DND-41 (cell line): ENCODE data around the gene TMEM250.
"Not testable (repeated sequence)": the region's sequence is repeated elsewhere in the genome, so short reads cannot be mapped to it uniquely, and the experiment has no call there.

Experiments
- ATAC-seq: fragments of 200-7000 bp; cut with Tn5 transposase; 3 replicates; pipeline ENCODE4 v1.9.1; 2021; ENCODE audit warnings: low read depth; ENCODE audit not compliant: insufficient read depth
- DNase-seq: peaks from one replicate; pipeline ENCODE4 v3.0.0-alpha.2; 2020
- H2AFZ ChIP-seq: 2 replicates; pipeline ENCODE4 v1.6.0; 2012; ENCODE audit warnings: low read depth, low read length
- H3K27ac ChIP-seq: 2 replicates; pipeline ENCODE4 v1.5.1; 2012; ENCODE audit warnings: low read length, inconsistent platforms
- H3K27me3 ChIP-seq: fragments of 200-600 bp; sonication (generic); 2 replicates; pipeline ENCODE4 v1.6.0; 2012; ENCODE audit warnings: low read length, mild to moderate bottlenecking, inconsistent platforms; ENCODE audit not compliant: insufficient read depth, poor library complexity
- H3K36me3 ChIP-seq: 2 replicates; pipeline ENCODE4 v1.5.1; 2012; ENCODE audit warnings: low read length, inconsistent platforms; ENCODE audit not compliant: insufficient read depth
- H3K4me1 ChIP-seq: 2 replicates; pipeline ENCODE4 v1.5.1; 2012; ENCODE audit warnings: mild to moderate bottlenecking, low read length; ENCODE audit not compliant: insufficient read depth
- H3K4me2 ChIP-seq: 2 replicates; pipeline ENCODE4 v1.6.0; 2012; ENCODE audit warnings: mild to moderate bottlenecking, moderate library complexity, low read length, inconsistent platforms; ENCODE audit not compliant: insufficient read depth
- H3K4me3 ChIP-seq, 2 experiments: fragments of 200-600 bp in 1 of 2; shearing (Covaris generic) in 1 of 2; 2 replicates each; pipeline ENCODE4 v1.5.1; 2012 to 2016; ENCODE audit warnings: inconsistent platforms in 2 of 2, low read length in 2 of 2, mild to moderate bottlenecking in 2 of 2, low read depth in 1 of 2, moderate library complexity in 1 of 2
- H3K79me2 ChIP-seq: 2 replicates; pipeline ENCODE4 v1.6.0; 2012; ENCODE audit warnings: low read length, inconsistent platforms; ENCODE audit not compliant: insufficient read depth
- H3K9ac ChIP-seq: 2 replicates; pipeline ENCODE4 v1.6.0; 2012; ENCODE audit warnings: low read depth, mild to moderate bottlenecking, inconsistent platforms, low read length, moderate library complexity
- H3K9me3 ChIP-seq: 2 replicates; pipeline ENCODE4 v1.5.1; 2012; ENCODE audit warnings: low read length, moderate library complexity, mild to moderate bottlenecking, inconsistent platforms; ENCODE audit not compliant: insufficient read depth, severe bottlenecking
- H4K20me1 ChIP-seq: 2 replicates; pipeline ENCODE4 v1.6.0; 2012; ENCODE audit warnings: low read length; ENCODE audit not compliant: insufficient read depth
- EZH2 ChIP-seq: IDR thresholded peaks from 3 replicates; pipeline ENCODE4 v1.6.1; 2012; ENCODE audit warnings: borderline replicate concordance, low read depth, mild to moderate bottlenecking, moderate library complexity, low read length, inconsistent platforms; ENCODE audit not compliant: severe bottlenecking
- TF ChIP-seq, protein P1 (sequence below): IDR thresholded peaks from 2 replicates; pipeline ENCODE4 v1.5.1; 2012; ENCODE audit warnings: borderline replicate concordance, low read length, moderate library complexity, mild to moderate bottlenecking; ENCODE audit not compliant: poor library complexity, severe bottlenecking; ENCODE audit errors: extremely low read depth

Gene TMEM250

DNA sequence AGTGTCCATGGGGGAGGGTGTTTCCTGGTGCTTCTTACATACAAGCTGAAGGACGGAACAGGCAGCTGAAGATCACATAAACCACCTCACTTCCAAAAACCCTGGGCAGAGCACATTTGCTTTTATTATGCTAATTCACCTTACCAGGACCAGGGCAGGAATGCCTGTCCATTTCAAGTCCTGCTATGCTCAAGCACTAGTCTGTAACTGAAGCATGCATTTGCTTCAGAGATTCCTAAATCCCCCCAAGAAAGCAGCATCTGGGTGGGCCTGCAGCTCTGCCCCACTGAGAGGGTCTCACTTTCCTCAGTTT is 14.2 kb downstream of the TMEM250 start:
- no peak for DNase-seq
- H3K4me2 ChIP-seq = no peak overlapping the region
- no peaks in the 10 kb centered on the region; the same call in 1 of the 2 replicates for H4K20me1 ChIP-seq
- H3K79me2 ChIP-seq = no peaks in the 10 kb centered on the region
- no peak for TF ChIP-seq EZH2
- TF ChIP-seq, protein P1, sequence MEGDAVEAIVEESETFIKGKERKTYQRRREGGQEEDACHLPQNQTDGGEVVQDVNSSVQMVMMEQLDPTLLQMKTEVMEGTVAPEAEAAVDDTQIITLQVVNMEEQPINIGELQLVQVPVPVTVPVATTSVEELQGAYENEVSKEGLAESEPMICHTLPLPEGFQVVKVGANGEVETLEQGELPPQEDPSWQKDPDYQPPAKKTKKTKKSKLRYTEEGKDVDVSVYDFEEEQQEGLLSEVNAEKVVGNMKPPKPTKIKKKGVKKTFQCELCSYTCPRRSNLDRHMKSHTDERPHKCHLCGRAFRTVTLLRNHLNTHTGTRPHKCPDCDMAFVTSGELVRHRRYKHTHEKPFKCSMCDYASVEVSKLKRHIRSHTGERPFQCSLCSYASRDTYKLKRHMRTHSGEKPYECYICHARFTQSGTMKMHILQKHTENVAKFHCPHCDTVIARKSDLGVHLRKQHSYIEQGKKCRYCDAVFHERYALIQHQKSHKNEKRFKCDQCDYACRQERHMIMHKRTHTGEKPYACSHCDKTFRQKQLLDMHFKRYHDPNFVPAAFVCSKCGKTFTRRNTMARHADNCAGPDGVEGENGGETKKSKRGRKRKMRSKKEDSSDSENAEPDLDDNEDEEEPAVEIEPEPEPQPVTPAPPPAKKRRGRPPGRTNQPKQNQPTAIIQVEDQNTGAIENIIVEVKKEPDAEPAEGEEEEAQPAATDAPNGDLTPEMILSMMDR = no peak
- no peaks in the 10 kb centered on the region for H3K9me3 ChIP-seq
- no peaks in the 10 kb centered on the region for H3K36me3 ChIP-seq
- no peak overlapping the region for H3K27ac ChIP-seq
- H2AFZ ChIP-seq = no peak overlapping the region
- ATAC-seq = no peak
- peaks cover 22% of the 10 kb centered on the region for H3K4me1 ChIP-seq
- H3K9ac ChIP-seq = no peak overlapping the region
- no peak overlapping the region for H3K4me3 ChIP-seq
- H3K27me3 ChIP-seq = no peaks in the 10 kb centered on the region

GRCh38 chr9:136103651-136104487 is 14.8 kb downstream of the TMEM250 start:
- DNase-seq = no peak
- H3K4me3 ChIP-seq = no peak overlapping the region

GRCh38 chr9:136101615-136102074 is 17.0 kb downstream of the TMEM250 start:
- H3K4me2 ChIP-seq, H2AFZ ChIP-seq, H4K20me1 ChIP-seq, DNase-seq, H3K79me2 ChIP-seq, H3K27ac ChIP-seq, H3K4me1 ChIP-seq, H3K9ac ChIP-seq, H3K4me3 ChIP-seq, ATAC-seq, H3K9me3 ChIP-seq, H3K36me3 ChIP-seq, H3K27me3 ChIP-seq: not testable (repeated sequence)

More at GRCh38 chr9:136103651-136104487, 14.8 kb downstream of the TMEM250 start:
- TF ChIP-seq, protein P1 = no peak
- TF ChIP-seq EZH2 = no peak
- Histone ChIP-seq H3K36me3 (no peaks in the 10 kb centered on the region), H3K4me1 (peaks cover 16% of the 10 kb centered on the region), H3K79me2 (no peaks in the 10 kb centered on the region), H3K9me3 (no peaks in the 10 kb centered on the region), H4K20me1 (no peaks in the 10 kb centered on the region; the same call in 1 of the 2 replicates), H3K27ac (no peak overlapping the region), H2AFZ (no peak overlapping the region), H3K27me3 (no peaks in the 10 kb centered on the region), H3K9ac (no peak overlapping the region), H3K4me2 (no peak overlapping the region)
- no peak for ATAC-seq

- H3K79me2 ChIP-seq = no peaks in the 10 kb centered on the region
- H4K20me1 ChIP-seq = no peaks in the 10 kb centered on the region; the same call in 1 of the 2 replicates
- H3K9me3 ChIP-seq = no peaks in the 10 kb centered on the region
- no peak for DNase-seq
- ATAC-seq = no peak
- H3K4me2 ChIP-seq = no peak overlapping the region
- H3K27me3 ChIP-seq = no peaks in the 10 kb centered on the region
- H3K36me3 ChIP-seq = no peaks in the 10 kb centered on the region
- no peak overlapping the region for H3K27ac ChIP-seq
- TF ChIP-seq, protein P1 = no peak
- TF ChIP-seq EZH2 = no peak
- H2AFZ ChIP-seq = no peak overlapping the region
- no peaks in the 10 kb centered on the region for H3K4me1 ChIP-seq
- no peak overlapping the region for H3K4me3 ChIP-seq
- no peak overlapping the region for H3K9ac ChIP-seq
Measured at GRCh38 chr9:136100700-136101614, 17.7 kb downstream of the TMEM250 start.
